Testis (tissue), 3 donors: ENCODE results near the gene FAM120A. TPM values are rescaled to one million over a fixed set of nuclear protein-coding genes. Genes with fewer than 3 reads are reported as not detected.

Experiments used
- DNase-seq: peaks from one replicate; pipeline ENCODE4 v3.0.0-alpha.2; 2019
- H3K27ac ChIP-seq, 2 donors: fragments of 200-600 bp; sonication (generic); one replicate each; pipeline ENCODE4 v1.5.1; 2019
- H3K27me3 ChIP-seq: fragments of 200-600 bp; sonication (generic); one replicate; pipeline ENCODE4 v1.5.1; 2019
- H3K36me3 ChIP-seq: fragments of 200-600 bp; sonication (generic); one replicate; pipeline ENCODE4 v1.5.1; 2017; ENCODE audit warnings: low read depth; ENCODE audit errors: missing control alignments
- H3K4me1 ChIP-seq: fragments of 200-600 bp; sonication (generic); one replicate; pipeline ENCODE4 v1.5.1; 2019
- H3K4me3 ChIP-seq, 2 donors: fragments of 200-600 bp; sonication (generic); one replicate each; pipeline ENCODE4 v1.5.1; 2017 to 2019
- H3K9me3 ChIP-seq: fragments of 200-600 bp; sonication (generic); one replicate; pipeline ENCODE4 v1.5.1; 2017
- POLR2A ChIP-seq: fragments of 450-650 bp; IDR thresholded peaks from one replicate; pipeline ENCODE4 v1.6.1; 2017; ENCODE audit warnings: antibody characterized with exemption, mild to moderate bottlenecking, moderate library complexity
- WGBS, 2 donors: methylation state at CpG; one replicate each; pipeline ENCODE4 v1.1.5; 2018; 5-methylcytosine and 5-hydroxymethylcytosine counted together
- intact Hi-C: fragments of 100-400 bp; cut with DNase I; formaldehyde crosslinking; loops from one replicate; pipeline ENCODE4 v1.15.1; 2023; ENCODE audit warnings: low total_unique reads
- polyA plus RNA-seq: library from polyadenylated mRNA; stranded (reverse); fragments of 350-450 nt; fragmentation: Illumina TruSeq; extraction: RNeasy Lipid Tissue Mini Kit (QIAGEN cat#74804); gene quantifications from one replicate; pipeline ENCODE4 v1.2.3, GENCODE V29; 2014; ENCODE audit warnings: low read depth, low replicate concordance; ENCODE audit not compliant: insufficient read depth
- total RNA-seq, 2 donors: library from RNA; depleted of rRNA; stranded (reverse); fragments of >200 nt; gene quantifications; one replicate each; pipeline ENCODE4 v1.2.3, GENCODE V29; 2016
- TF ChIP-seq, protein P1 (sequence below), 3 experiments: fragments of 450-650 bp in 2 of 3; fragments of 200-600 bp in 1 of 3; sonication (generic) in 1 of 3; IDR thresholded peaks; one replicate each; pipeline ENCODE4 v1.5.1; 2016 to 2019; ENCODE audit warnings: antibody characterized with exemption in 3 of 3, mild to moderate bottlenecking in 2 of 3, moderate library complexity in 1 of 3

Gene FAM120A
- total and polyA plus RNA-seq, 3 donors from 2014 or later, result 39.3 to 81.5 (median 73.9) TPM

GRCh38 chr9:93589688-93590087 lies 138.2 kb downstream of the FAM120A start:
- no peaks in the 10 kb centered on the region for H3K9me3 ChIP-seq
- no peak for DNase-seq
- no peak overlapping the region for H3K27ac ChIP-seq
- H3K4me3 ChIP-seq, result no peak overlapping the region
- TF ChIP-seq, protein P1, sequence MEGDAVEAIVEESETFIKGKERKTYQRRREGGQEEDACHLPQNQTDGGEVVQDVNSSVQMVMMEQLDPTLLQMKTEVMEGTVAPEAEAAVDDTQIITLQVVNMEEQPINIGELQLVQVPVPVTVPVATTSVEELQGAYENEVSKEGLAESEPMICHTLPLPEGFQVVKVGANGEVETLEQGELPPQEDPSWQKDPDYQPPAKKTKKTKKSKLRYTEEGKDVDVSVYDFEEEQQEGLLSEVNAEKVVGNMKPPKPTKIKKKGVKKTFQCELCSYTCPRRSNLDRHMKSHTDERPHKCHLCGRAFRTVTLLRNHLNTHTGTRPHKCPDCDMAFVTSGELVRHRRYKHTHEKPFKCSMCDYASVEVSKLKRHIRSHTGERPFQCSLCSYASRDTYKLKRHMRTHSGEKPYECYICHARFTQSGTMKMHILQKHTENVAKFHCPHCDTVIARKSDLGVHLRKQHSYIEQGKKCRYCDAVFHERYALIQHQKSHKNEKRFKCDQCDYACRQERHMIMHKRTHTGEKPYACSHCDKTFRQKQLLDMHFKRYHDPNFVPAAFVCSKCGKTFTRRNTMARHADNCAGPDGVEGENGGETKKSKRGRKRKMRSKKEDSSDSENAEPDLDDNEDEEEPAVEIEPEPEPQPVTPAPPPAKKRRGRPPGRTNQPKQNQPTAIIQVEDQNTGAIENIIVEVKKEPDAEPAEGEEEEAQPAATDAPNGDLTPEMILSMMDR (IDR thresholded peaks at IDR 0.05), result no peak
- TF ChIP-seq POLR2A, result no peak
- intact Hi-C loops, result no loop called here
- peaks cover 7% of the 10 kb centered on the region for H3K4me1 ChIP-seq
- no peaks in the 10 kb centered on the region for H3K27me3 ChIP-seq
- no peaks in the 10 kb centered on the region for H3K36me3 ChIP-seq
- WGBS, 2 donors, result 45 to 66% methylated on average over 8 of the region's 8 CpGs

- Histone ChIP-seq H3K27ac (no peak overlapping the region), H3K36me3 (no peaks in the 10 kb centered on the region), H3K27me3 (no peaks in the 10 kb centered on the region), H3K4me1 (peaks cover 7% of the 10 kb centered on the region), H3K4me3 (no peak overlapping the region), H3K9me3 (no peaks in the 10 kb centered on the region)
- TF ChIP-seq, protein P1 (IDR thresholded peaks at IDR 0.05), result no peak
- no peak for TF ChIP-seq POLR2A
- WGBS, 2 donors, result 77 to 93% methylated on average over 8 of the region's 8 CpGs
- DNase-seq, result no peak
- intact Hi-C loops, result no loop called here
Observed at GRCh38 chr9:93590609-93591234, 139.2 kb downstream of the FAM120A start.

- Histone ChIP-seq H3K27ac (no peak overlapping the region), H3K36me3 (no peaks in the 10 kb centered on the region), H3K9me3 (no peaks in the 10 kb centered on the region), H3K27me3 (no peaks in the 10 kb centered on the region), H3K4me3 (no peak overlapping the region), H3K4me1 (peaks cover 7% of the 10 kb centered on the region)
- DNase-seq, result no peak
- intact Hi-C loops, result no loop called here
- TF ChIP-seq POLR2A, result no peak
- TF ChIP-seq, protein P1 (IDR thresholded peaks at IDR 0.05), result no peak
- 49 to 70% methylated on average over 13 of the region's 13 CpGs for WGBS, 2 donors
Observed at GRCh38 chr9:93591301-93592007, 140.0 kb downstream of the FAM120A start.

- DNase-seq, result no peak
- 83 to 94% methylated on average over 8 of the region's 8 CpGs for whole genome bisulfite sequencing, 2 donors
- Histone ChIP-seq H3K4me1 (peaks cover 7% of the 10 kb centered on the region), H3K27me3 (no peaks in the 10 kb centered on the region), H3K4me3 (no peak overlapping the region), H3K36me3 (no peaks in the 10 kb centered on the region), H3K27ac (no peak overlapping the region), H3K9me3 (no peaks in the 10 kb centered on the region)
- intact Hi-C loops, result no loop called here
- TF ChIP-seq, protein P1 (IDR thresholded peaks at IDR 0.05), result no peak
- TF ChIP-seq POLR2A, result no peak
Observed at GRCh38 chr9:93592008-93592642, 140.6 kb downstream of the FAM120A start.
